ENCODE data around the gene SKA2. TPM values are rescaled to one million over a fixed set of nuclear protein-coding genes. Genes with fewer than 3 reads are reported as not detected.
"Not testable (repeated sequence)": the region's sequence is repeated elsewhere in the genome, so short reads cannot be mapped to it uniquely, and the experiment has no call there.

Gene SKA2
- total and polyA plus RNA-seq, 9 donors = 36.7 to 49.7 (median 41.5) TPM

DNA sequence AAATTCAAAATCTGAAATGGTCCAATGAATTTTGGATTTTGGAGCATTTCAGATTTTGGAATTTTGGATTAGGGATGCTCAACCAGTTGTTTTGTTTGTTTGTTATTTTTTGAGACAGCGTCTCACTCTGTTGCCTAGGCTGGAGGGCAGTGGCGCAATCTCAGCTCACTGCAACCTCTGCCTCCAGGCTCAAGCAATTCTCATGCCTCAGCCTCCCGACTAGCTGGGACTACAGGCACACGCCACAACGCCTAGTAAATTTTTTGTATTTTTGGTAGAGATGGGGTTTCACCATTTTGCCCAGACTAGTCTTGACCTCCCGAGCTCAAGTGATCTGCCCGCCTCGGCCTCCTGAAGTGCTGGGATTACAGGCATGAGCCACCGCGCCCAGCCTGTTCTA lies 16.6 kb downstream of the SKA2 start:
- not testable (repeated sequence) for H3K4me1 ChIP-seq (ENCODE audit: control insufficient read depth, insufficient read depth, low read length); H3K36me3 ChIP-seq (ENCODE audit: control insufficient read depth, insufficient read depth, low read length); H3K27ac ChIP-seq (ENCODE audit: low read length); H3K27me3 ChIP-seq (ENCODE audit: control insufficient read depth, insufficient read depth, low read length); H3K4me3 ChIP-seq (ENCODE audit: low read length); DNase-seq; H3K9me3 ChIP-seq (replicated peaks; ENCODE audit: control insufficient read depth, low read depth, low read length)
- WGBS (ENCODE audit: insufficient coverage) = 100% methylated on average over 4 of the region's 10 CpGs

- H3K9me3 ChIP-seq (replicated peaks; ENCODE audit: control insufficient read depth, low read depth, low read length) = no peaks in the 10 kb centered on the region
- H3K27me3 ChIP-seq (ENCODE audit: control insufficient read depth, insufficient read depth, low read length) = no peaks in the 10 kb centered on the region
- H3K4me3 ChIP-seq (ENCODE audit: low read length) = no peak overlapping the region
- H3K36me3 ChIP-seq (ENCODE audit: control insufficient read depth, insufficient read depth, low read length) = peaks cover 5% of the 10 kb centered on the region
- H3K4me1 ChIP-seq (ENCODE audit: control insufficient read depth, insufficient read depth, low read length) = no peaks in the 10 kb centered on the region
- no peak overlapping the region for H3K27ac ChIP-seq (ENCODE audit: low read length)
- WGBS (ENCODE audit: insufficient coverage) = no CpG with 5 or more reads among the region's 1 CpG
- no peak for DNase-seq
Observed at GRCh38 chr17:59131131-59131530, 23.9 kb downstream of the SKA2 start.

GRCh38 chr17:59129814-59130213 lies 25.2 kb downstream of the SKA2 start:
- peaks cover 5% of the 10 kb centered on the region for H3K36me3 ChIP-seq (ENCODE audit: control insufficient read depth, insufficient read depth, low read length)
- no peak overlapping the region for H3K4me3 ChIP-seq (ENCODE audit: low read length)
- no peaks in the 10 kb centered on the region for H3K4me1 ChIP-seq (ENCODE audit: control insufficient read depth, insufficient read depth, low read length)
- H3K27ac ChIP-seq (ENCODE audit: low read length) = no peak overlapping the region
- no peaks in the 10 kb centered on the region for H3K9me3 ChIP-seq (replicated peaks; ENCODE audit: control insufficient read depth, low read depth, low read length)
- H3K27me3 ChIP-seq (ENCODE audit: control insufficient read depth, insufficient read depth, low read length) = no peaks in the 10 kb centered on the region
- DNase-seq = no peak
- no CpG with 5 or more reads among the region's 2 CpGs for WGBS (ENCODE audit: insufficient coverage)

DNA sequence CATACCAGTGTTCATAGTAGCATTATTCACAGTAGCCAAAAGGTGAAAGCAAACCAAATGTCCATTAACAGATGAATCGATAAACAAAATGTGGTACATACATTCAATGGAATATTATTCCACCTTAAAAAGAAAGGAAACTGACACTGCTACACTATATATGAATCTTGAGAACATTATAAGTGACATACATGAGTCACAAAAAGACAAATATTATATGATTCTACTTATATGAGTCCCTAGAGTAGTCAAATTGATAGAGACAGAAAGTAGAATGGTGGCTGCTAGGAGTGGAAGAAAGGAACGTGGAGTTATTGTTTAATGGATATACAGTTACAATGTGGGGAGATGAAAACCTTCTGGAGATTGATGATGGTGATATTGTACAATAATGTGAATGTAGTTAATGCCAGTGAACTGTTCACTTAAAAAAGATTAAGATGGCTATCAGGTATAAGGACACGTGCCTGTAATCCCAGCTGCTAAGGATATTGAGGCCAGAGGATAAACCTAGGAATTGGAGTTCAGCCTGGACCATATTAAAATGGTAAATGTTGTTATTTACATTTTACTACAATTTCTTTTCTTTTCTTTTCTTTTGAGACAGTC lies 28.1 kb downstream of the SKA2 start:
- DNase-seq = no peak
- Histone ChIP-seq H3K36me3 (ENCODE audit: control insufficient read depth, insufficient read depth, low read length) (peaks cover 8% of the 10 kb centered on the region), H3K4me1 (ENCODE audit: control insufficient read depth, insufficient read depth, low read length) (no peaks in the 10 kb centered on the region), H3K27me3 (ENCODE audit: control insufficient read depth, insufficient read depth, low read length) (no peaks in the 10 kb centered on the region), H3K9me3 (replicated peaks; ENCODE audit: control insufficient read depth, low read depth, low read length) (no peaks in the 10 kb centered on the region), H3K4me3 (ENCODE audit: low read length) (no peak overlapping the region), H3K27ac (ENCODE audit: low read length) (no peak overlapping the region)
- WGBS (ENCODE audit: insufficient coverage) = 50% methylated on average over 1 of the region's 3 CpGs

DNA sequence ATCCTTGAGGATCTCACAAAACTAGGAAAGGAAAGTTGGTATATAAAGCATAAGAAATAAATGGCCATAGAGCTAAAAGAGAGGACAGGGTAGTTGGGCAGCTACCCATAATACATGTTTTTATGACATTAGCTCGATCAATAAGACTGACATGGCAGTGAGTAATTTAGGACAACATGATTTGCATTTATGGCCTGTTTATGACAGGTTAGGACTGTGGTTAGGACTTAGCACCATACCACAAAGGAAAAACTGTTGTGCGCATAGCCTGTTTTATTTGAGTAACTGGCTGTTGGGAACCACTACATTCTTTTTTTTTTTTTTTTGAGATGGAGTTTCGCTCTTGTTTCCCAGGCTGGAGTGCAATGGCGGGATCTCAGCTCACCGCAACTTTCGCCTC lies 30.3 kb downstream of the SKA2 start:
- Histone ChIP-seq H3K27ac (ENCODE audit: low read length) (no peak overlapping the region), H3K9me3 (replicated peaks; ENCODE audit: control insufficient read depth, low read depth, low read length) (no peaks in the 10 kb centered on the region), H3K36me3 (ENCODE audit: control insufficient read depth, insufficient read depth, low read length) (peaks cover 11% of the 10 kb centered on the region), H3K4me3 (ENCODE audit: low read length) (no peak overlapping the region), H3K4me1 (ENCODE audit: control insufficient read depth, insufficient read depth, low read length) (no peaks in the 10 kb centered on the region), H3K27me3 (ENCODE audit: control insufficient read depth, insufficient read depth, low read length) (no peaks in the 10 kb centered on the region)
- WGBS (ENCODE audit: insufficient coverage) = no CpG with 5 or more reads among the region's 6 CpGs
- no peak for DNase-seq

DNA sequence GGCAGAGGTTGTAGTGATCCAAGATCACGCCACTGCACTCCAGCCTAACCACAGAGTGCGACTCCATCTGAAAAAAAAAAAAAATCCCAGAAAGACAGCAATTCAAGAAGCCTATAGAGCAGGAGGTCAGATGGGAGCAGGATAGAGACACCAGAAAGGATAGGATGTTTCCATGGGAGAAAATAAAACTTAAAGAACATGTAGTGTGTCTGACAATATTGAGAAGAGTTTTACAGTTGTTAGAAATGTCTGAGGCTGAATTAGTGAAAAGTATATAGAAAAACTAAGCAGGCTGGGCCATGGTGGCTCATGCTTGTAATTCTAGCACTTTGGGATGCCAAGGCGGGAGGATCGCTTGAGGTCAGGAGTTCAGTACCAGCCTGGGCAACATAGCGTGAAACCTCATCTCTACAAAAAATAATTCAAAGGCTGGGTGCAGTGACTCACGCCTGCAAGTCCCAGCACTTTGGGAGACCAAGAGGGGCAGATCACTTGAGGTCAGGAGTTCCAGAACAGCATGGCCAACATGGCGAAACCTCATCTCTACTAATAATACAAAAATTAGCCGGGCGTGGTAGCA lies 33.0 kb downstream of the SKA2 start:
- no peaks in the 10 kb centered on the region for H3K27me3 ChIP-seq (ENCODE audit: control insufficient read depth, insufficient read depth, low read length)
- DNase-seq = no peak
- no peak overlapping the region for H3K4me3 ChIP-seq (ENCODE audit: low read length)
- no peaks in the 10 kb centered on the region for H3K4me1 ChIP-seq (ENCODE audit: control insufficient read depth, insufficient read depth, low read length)
- H3K36me3 ChIP-seq (ENCODE audit: control insufficient read depth, insufficient read depth, low read length) = peaks cover 10% of the 10 kb centered on the region
- WGBS (ENCODE audit: insufficient coverage) = 96% methylated on average over 3 of the region's 9 CpGs
- no peak overlapping the region for H3K27ac ChIP-seq (ENCODE audit: low read length)
- H3K9me3 ChIP-seq (replicated peaks; ENCODE audit: control insufficient read depth, low read depth, low read length) = no peaks in the 10 kb centered on the region

- WGBS (ENCODE audit: insufficient coverage) = 95% methylated on average over 8 of the region's 9 CpGs
- Histone ChIP-seq H3K36me3 (ENCODE audit: control insufficient read depth, insufficient read depth, low read length) (peaks cover 13% of the 10 kb centered on the region), H3K4me3 (ENCODE audit: low read length) (no peak overlapping the region), H3K27ac (ENCODE audit: low read length) (no peak overlapping the region), H3K4me1 (ENCODE audit: control insufficient read depth, insufficient read depth, low read length) (no peaks in the 10 kb centered on the region), H3K9me3 (replicated peaks; ENCODE audit: control insufficient read depth, low read depth, low read length) (no peaks in the 10 kb centered on the region), H3K27me3 (ENCODE audit: control insufficient read depth, insufficient read depth, low read length) (no peaks in the 10 kb centered on the region)
- no peak for DNase-seq
Observed at GRCh38 chr17:59115474-59115873, 39.5 kb downstream of the SKA2 start.

- H3K36me3 ChIP-seq (ENCODE audit: control insufficient read depth, insufficient read depth, low read length) = peaks cover 9% of the 10 kb centered on the region
- no peak for DNase-seq
- WGBS (ENCODE audit: insufficient coverage) = no CpG with 5 or more reads among the region's 3 CpGs
- no peaks in the 10 kb centered on the region for H3K27me3 ChIP-seq (ENCODE audit: control insufficient read depth, insufficient read depth, low read length)
- H3K27ac ChIP-seq (ENCODE audit: low read length) = no peak overlapping the region
- H3K9me3 ChIP-seq (replicated peaks; ENCODE audit: control insufficient read depth, low read depth, low read length) = no peaks in the 10 kb centered on the region
- no peaks in the 10 kb centered on the region for H3K4me1 ChIP-seq (ENCODE audit: control insufficient read depth, insufficient read depth, low read length)
- H3K4me3 ChIP-seq (ENCODE audit: low read length) = no peak overlapping the region
Observed at GRCh38 chr17:59111539-59111938, 43.4 kb downstream of the SKA2 start.

- no peaks in the 10 kb centered on the region for H3K9me3 ChIP-seq (replicated peaks; ENCODE audit: control insufficient read depth, low read depth, low read length)
- DNase-seq = no peak
- no peak overlapping the region for H3K4me3 ChIP-seq (ENCODE audit: low read length)
- no peaks in the 10 kb centered on the region for H3K4me1 ChIP-seq (ENCODE audit: control insufficient read depth, insufficient read depth, low read length)
- H3K27ac ChIP-seq (ENCODE audit: low read length) = no peak overlapping the region
- H3K27me3 ChIP-seq (ENCODE audit: control insufficient read depth, insufficient read depth, low read length) = no peaks in the 10 kb centered on the region
- H3K36me3 ChIP-seq (ENCODE audit: control insufficient read depth, insufficient read depth, low read length) = peaks cover 9% of the 10 kb centered on the region
Observed at GRCh38 chr17:59110973-59111372, 44.0 kb downstream of the SKA2 start.

DNA sequence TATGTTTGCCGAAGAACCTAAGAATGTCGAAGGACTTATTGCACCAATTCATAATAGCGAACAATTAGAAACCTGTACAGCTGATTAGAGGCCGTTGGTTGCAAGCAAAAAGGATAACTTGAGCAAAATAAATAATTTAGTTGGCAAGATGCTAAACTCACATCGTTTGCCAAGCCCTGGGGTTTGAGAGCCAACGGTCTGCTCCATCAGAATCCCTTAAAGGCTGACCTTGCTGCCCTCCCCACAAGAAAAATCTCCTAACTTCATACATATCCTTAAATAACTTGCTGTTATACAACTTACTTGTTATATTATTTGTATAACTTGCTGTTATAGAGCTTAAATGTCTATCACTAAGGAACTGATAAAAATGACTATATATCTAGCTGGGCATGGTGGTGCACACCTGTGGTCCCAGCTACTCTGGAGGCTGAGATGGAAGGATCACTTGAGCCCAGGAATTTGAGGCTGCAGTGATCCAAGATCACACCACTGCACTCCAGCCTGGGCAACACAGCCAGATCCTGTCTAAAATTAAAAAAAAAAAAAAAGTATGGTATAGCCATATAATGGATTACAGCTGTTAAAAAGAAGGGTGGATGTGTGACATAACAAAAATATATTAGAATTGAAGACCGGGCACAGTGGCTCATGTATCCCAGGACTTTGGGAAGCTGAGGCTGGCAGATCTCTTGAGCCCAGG lies 46.4 kb downstream of the SKA2 start:
- 93% methylated on average over 5 of the region's 7 CpGs for WGBS (ENCODE audit: insufficient coverage)
- Histone ChIP-seq H3K4me3 (ENCODE audit: low read length) (no peak overlapping the region), H3K9me3 (replicated peaks; ENCODE audit: control insufficient read depth, low read depth, low read length) (no peaks in the 10 kb centered on the region), H3K36me3 (ENCODE audit: control insufficient read depth, insufficient read depth, low read length) (peaks cover under 1% of the 10 kb centered on the region), H3K27ac (ENCODE audit: low read length) (no peak overlapping the region), H3K27me3 (ENCODE audit: control insufficient read depth, insufficient read depth, low read length) (no peaks in the 10 kb centered on the region), H3K4me1 (ENCODE audit: control insufficient read depth, insufficient read depth, low read length) (peaks cover 2% of the 10 kb centered on the region)
- no peak for DNase-seq
